ENCODE data around the gene KPNA1. TPM values are rescaled to one million over a fixed set of nuclear protein-coding genes. Genes with fewer than 3 reads are reported as not detected.

Gene KPNA1
- total and polyA plus RNA-seq, 2 experiments from 2014 or later = 38.9 to 44.0 TPM

GRCh38 chr3:122468896-122469533 lies 45.7 kb downstream of the KPNA1 start:
- no peak for DNase-seq (ENCODE audit: low spot score)
- H3K4me1 ChIP-seq (ENCODE audit: insufficient read depth) = peaks cover 22% of the 10 kb centered on the region
- no peak overlapping the region for H3K4me3 ChIP-seq
- H3K27ac ChIP-seq = peak overlapping the region; percentile 39
- H3K79me2 ChIP-seq = peaks cover 94% of the 10 kb centered on the region
- no peaks in the 10 kb centered on the region for H3K9me2 ChIP-seq (replicated peaks; ENCODE audit: insufficient read depth)
- 20% methylated on average over 3 of the region's 3 CpGs for WGBS (ENCODE audit: low lambda C conversion rate, missing lambda C conversion rate)
- H3K36me3 ChIP-seq (replicated peaks; ENCODE audit: insufficient read depth, low read depth) = no peaks in the 10 kb centered on the region
- peak overlapping the region; percentile 19 for H3K4me2 ChIP-seq
- no peaks in the 10 kb centered on the region for H3K27me3 ChIP-seq
- H3K9me3 ChIP-seq (ENCODE audit: low read depth) = no peaks in the 10 kb centered on the region
- H4K20me1 ChIP-seq (ENCODE audit: insufficient read depth, poor library complexity, severe bottlenecking) = peaks cover 7% of the 10 kb centered on the region
- H2AFZ ChIP-seq = no peak overlapping the region
- TF ChIP-seq CTCF (IDR thresholded peaks at IDR 0.05; ENCODE audit: poor library complexity) = no peak
- TF ChIP-seq EZH2phosphoT487 (IDR thresholded peaks at IDR 0.05; ENCODE audit: low read depth, severe bottlenecking, unreplicated experiment) = no peak
- TF ChIP-seq EZH2 (IDR thresholded peaks at IDR 0.05; ENCODE audit: borderline replicate concordance) = no peak

- no peaks in the 10 kb centered on the region for H3K9me3 ChIP-seq (ENCODE audit: low read depth)
- TF ChIP-seq EZH2 (IDR thresholded peaks at IDR 0.05; ENCODE audit: borderline replicate concordance) (no peak), CTCF (IDR thresholded peaks at IDR 0.05; ENCODE audit: poor library complexity) (no peak), EZH2phosphoT487 (IDR thresholded peaks at IDR 0.05; ENCODE audit: low read depth, severe bottlenecking, unreplicated experiment) (no peak)
- no peaks in the 10 kb centered on the region for H3K36me3 ChIP-seq (replicated peaks; ENCODE audit: insufficient read depth, low read depth)
- H4K20me1 ChIP-seq (ENCODE audit: insufficient read depth, poor library complexity, severe bottlenecking) = peaks cover under 1% of the 10 kb centered on the region
- H3K27me3 ChIP-seq = no peaks in the 10 kb centered on the region
- DNase-seq (ENCODE audit: low spot score) = no peak
- H3K4me2 ChIP-seq = no peak overlapping the region
- no peak overlapping the region for H2AFZ ChIP-seq
- H3K4me3 ChIP-seq = no peak overlapping the region
- H3K27ac ChIP-seq = no peak overlapping the region
- peaks cover 22% of the 10 kb centered on the region for H3K4me1 ChIP-seq (ENCODE audit: insufficient read depth)
- no peaks in the 10 kb centered on the region for H3K9me2 ChIP-seq (replicated peaks; ENCODE audit: insufficient read depth)
- H3K79me2 ChIP-seq = peaks cover 81% of the 10 kb centered on the region
- WGBS (ENCODE audit: low lambda C conversion rate, missing lambda C conversion rate) = 97% methylated on average over 3 of the region's 3 CpGs
Measured at GRCh38 chr3:122466701-122467240, 48.0 kb downstream of the KPNA1 start.

GRCh38 chr3:122464659-122465058 lies 50.1 kb downstream of the KPNA1 start:
- Histone ChIP-seq H3K27ac (no peak overlapping the region), H3K27me3 (no peaks in the 10 kb centered on the region), H3K79me2 (peaks cover 70% of the 10 kb centered on the region), H3K9me3 (ENCODE audit: low read depth) (no peaks in the 10 kb centered on the region), H3K36me3 (replicated peaks; ENCODE audit: insufficient read depth, low read depth) (no peaks in the 10 kb centered on the region), H3K9me2 (replicated peaks; ENCODE audit: insufficient read depth) (no peaks in the 10 kb centered on the region), H3K4me2 (no peak overlapping the region), H3K4me1 (ENCODE audit: insufficient read depth) (peaks cover 19% of the 10 kb centered on the region), H4K20me1 (ENCODE audit: insufficient read depth, poor library complexity, severe bottlenecking) (no peaks in the 10 kb centered on the region), H3K4me3 (no peak overlapping the region), H2AFZ (no peak overlapping the region)
- no peak for TF ChIP-seq EZH2phosphoT487 (IDR thresholded peaks at IDR 0.05; ENCODE audit: low read depth, severe bottlenecking, unreplicated experiment)
- no peak for TF ChIP-seq CTCF (IDR thresholded peaks at IDR 0.05; ENCODE audit: poor library complexity)
- TF ChIP-seq EZH2 (IDR thresholded peaks at IDR 0.05; ENCODE audit: borderline replicate concordance) = no peak
- 93% methylated on average over 1 of the region's 1 CpG for WGBS (ENCODE audit: low lambda C conversion rate, missing lambda C conversion rate)
- no peak for DNase-seq (ENCODE audit: low spot score)

Data from hepatocyte (in vitro differentiated cells).